ENCODE data around the gene SMURF2.

- TF ChIP-seq EZH2 (IDR thresholded peaks at IDR 0.05; ENCODE audit: low read length, unreplicated experiment) (no peak), CTCF (conservative IDR thresholded peaks at IDR 0.05; ENCODE audit: low read depth, low read length) (no peak)
These were observed 3.2 kb downstream of the SMURF2 start for GRCh38 chr17:64658931-64659330.
